ENCODE results near the gene CD2. TPM values are rescaled to one million over a fixed set of nuclear protein-coding genes. Genes with fewer than 3 reads are reported as not detected.

Gene CD2
- total and polyA plus RNA-seq, 2 donors: 1.4 to 2.3 TPM

DNA sequence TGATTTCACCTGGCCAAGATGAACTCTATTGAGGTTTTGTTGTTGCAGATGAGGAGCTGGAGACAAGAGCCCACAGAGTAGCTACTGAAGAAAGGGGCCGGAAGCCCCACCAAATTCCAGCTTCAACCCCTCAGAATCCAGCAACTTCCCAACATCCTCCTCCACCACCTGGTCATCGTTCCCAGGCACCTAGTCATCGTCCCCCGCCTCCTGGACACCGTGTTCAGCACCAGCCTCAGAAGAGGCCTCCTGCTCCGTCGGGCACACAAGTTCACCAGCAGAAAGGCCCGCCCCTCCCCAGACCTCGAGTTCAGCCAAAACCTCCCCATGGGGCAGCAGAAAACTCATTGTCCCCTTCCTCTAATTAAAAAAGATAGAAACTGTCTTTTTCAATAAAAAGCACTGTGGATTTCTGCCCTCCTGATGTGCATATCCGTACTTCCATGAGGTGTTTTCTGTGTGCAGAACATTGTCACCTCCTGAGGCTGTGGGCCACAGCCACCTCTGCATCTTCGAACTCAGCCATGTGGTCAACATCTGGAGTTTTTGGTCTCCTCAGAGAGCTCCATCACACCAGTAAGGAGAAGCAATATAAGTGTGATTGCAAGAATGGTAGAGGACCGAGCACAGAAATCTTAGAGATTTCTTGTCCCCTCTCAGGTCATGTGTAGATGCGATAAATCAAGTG, 14.3 kb downstream of the CD2 start:
- Histone ChIP-seq H3K4me1 (ENCODE audit: insufficient read depth) (no peaks in the 10 kb centered on the region), H3K36me3 (ENCODE audit: insufficient read depth) (no peaks in the 10 kb centered on the region), H3K27ac (ENCODE audit: low read depth) (no peak overlapping the region), H3K4me3 (ENCODE audit: low read depth, low read length) (no peak overlapping the region)
- 86% methylated on average over 13 of the region's 13 CpGs for whole genome bisulfite sequencing
- DNase-seq (ENCODE audit: extremely low spot score): no peak

- Histone ChIP-seq H3K36me3 (ENCODE audit: insufficient read depth) (no peaks in the 10 kb centered on the region), H3K4me3 (ENCODE audit: low read depth, low read length) (no peak overlapping the region), H3K4me1 (ENCODE audit: insufficient read depth) (no peaks in the 10 kb centered on the region), H3K27ac (ENCODE audit: low read depth) (no peak overlapping the region)
- DNase-seq (ENCODE audit: extremely low spot score): no peak
- 78% methylated on average over 6 of the region's 6 CpGs for WGBS
Measured at GRCh38 chr1:116769104-116769452, 14.8 kb downstream of the CD2 start.

- 72% methylated on average over 1 of the region's 1 CpG for WGBS
- Histone ChIP-seq H3K27ac (ENCODE audit: low read depth) (no peak overlapping the region), H3K36me3 (ENCODE audit: insufficient read depth) (no peaks in the 10 kb centered on the region), H3K4me1 (ENCODE audit: insufficient read depth) (no peaks in the 10 kb centered on the region), H3K4me3 (ENCODE audit: low read depth, low read length) (no peak overlapping the region)
- DNase-seq (ENCODE audit: extremely low spot score): no peak
Measured at GRCh38 chr1:116769561-116769977, 15.3 kb downstream of the CD2 start.

DNA sequence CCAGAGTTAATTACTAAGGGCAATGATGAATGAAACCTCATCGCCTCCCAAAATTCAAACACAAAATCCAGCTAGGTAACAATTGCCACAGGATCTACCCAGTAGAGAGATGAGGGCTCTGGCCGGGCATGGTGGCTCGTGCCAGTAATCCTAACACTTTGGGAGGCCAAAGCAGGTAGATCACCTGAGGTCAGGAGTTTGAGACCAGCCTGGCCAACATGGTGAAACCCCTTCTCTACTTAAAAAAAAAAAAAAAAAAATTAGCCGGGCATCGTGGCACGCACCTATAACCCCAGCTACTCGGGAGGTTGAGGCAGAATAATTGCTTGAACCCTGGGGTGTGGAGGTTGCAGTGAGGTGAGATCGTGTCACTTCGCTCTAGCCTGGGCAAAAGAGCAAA, 15.8 kb downstream of the CD2 start:
- no peaks in the 10 kb centered on the region for H3K36me3 ChIP-seq (ENCODE audit: insufficient read depth)
- 86% methylated on average over 9 of the region's 9 CpGs for WGBS
- no peaks in the 10 kb centered on the region for H3K4me1 ChIP-seq (ENCODE audit: insufficient read depth)
- H3K4me3 ChIP-seq (ENCODE audit: low read depth, low read length): no peak overlapping the region
- DNase-seq (ENCODE audit: extremely low spot score): no peak
- H3K27ac ChIP-seq (ENCODE audit: low read depth): no peak overlapping the region

GRCh38 chr1:116770625-116771024, 16.4 kb downstream of the CD2 start:
- Histone ChIP-seq H3K4me3 (ENCODE audit: low read depth, low read length) (no peak overlapping the region), H3K4me1 (ENCODE audit: insufficient read depth) (no peaks in the 10 kb centered on the region), H3K36me3 (ENCODE audit: insufficient read depth) (no peaks in the 10 kb centered on the region), H3K27ac (ENCODE audit: low read depth) (no peak overlapping the region)
- no peak for DNase-seq (ENCODE audit: extremely low spot score)
- 81% methylated on average over 5 of the region's 5 CpGs for WGBS

- DNase-seq (ENCODE audit: extremely low spot score): no peak
- H3K4me1 ChIP-seq (ENCODE audit: insufficient read depth): no peaks in the 10 kb centered on the region
- 91% methylated on average over 2 of the region's 2 CpGs for WGBS
- no peak overlapping the region for H3K27ac ChIP-seq (ENCODE audit: low read depth)
- no peaks in the 10 kb centered on the region for H3K36me3 ChIP-seq (ENCODE audit: insufficient read depth)
- H3K4me3 ChIP-seq (ENCODE audit: low read depth, low read length): no peak overlapping the region
Measured at GRCh38 chr1:116771997-116772647, 17.9 kb downstream of the CD2 start.

GRCh38 chr1:116772648-116773045, 18.4 kb downstream of the CD2 start:
- no peaks in the 10 kb centered on the region for H3K4me1 ChIP-seq (ENCODE audit: insufficient read depth)
- no peak overlapping the region for H3K27ac ChIP-seq (ENCODE audit: low read depth)
- no peaks in the 10 kb centered on the region for H3K36me3 ChIP-seq (ENCODE audit: insufficient read depth)
- no peak overlapping the region for H3K4me3 ChIP-seq (ENCODE audit: low read depth, low read length)
- 46% methylated on average over 1 of the region's 1 CpG for WGBS
- DNase-seq (ENCODE audit: extremely low spot score): no peak

DNA sequence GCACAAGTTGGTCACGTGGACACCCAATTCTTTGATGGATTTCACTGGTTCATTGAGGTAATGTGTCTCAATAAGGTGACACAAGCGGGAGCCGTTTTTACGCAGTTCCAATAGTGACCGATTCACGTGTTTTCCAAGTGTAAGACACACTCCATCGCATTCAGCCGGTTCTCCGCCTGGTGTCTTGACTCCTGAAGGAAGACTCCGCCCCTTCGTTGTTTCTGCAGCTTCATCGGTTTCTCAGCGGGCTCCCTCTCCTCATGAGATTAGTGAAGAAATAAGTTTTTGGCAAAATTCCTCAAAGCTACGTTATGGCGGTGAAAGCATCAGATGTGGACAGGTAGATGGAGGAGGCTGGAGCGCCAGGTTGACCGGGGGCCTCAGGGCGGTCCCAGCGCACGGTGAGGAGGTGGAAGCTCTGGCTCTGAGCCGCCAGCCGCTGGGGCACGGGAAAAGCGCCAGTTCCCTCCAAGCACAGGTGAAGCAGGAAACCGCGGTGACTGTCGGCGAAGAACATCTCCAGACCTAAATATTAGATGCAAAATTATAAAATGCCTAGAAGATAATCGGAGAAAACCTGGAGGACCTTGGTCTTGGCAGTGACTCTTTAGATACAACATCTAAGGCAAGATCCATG, 21.0 kb downstream of the CD2 start:
- 80% methylated on average over 29 of the region's 29 CpGs for WGBS
- Histone ChIP-seq H3K4me1 (ENCODE audit: insufficient read depth) (no peaks in the 10 kb centered on the region), H3K4me3 (ENCODE audit: low read depth, low read length) (no peak overlapping the region), H3K36me3 (ENCODE audit: insufficient read depth) (no peaks in the 10 kb centered on the region), H3K27ac (ENCODE audit: low read depth) (no peak overlapping the region)
- no peak for DNase-seq (ENCODE audit: extremely low spot score)

DNA sequence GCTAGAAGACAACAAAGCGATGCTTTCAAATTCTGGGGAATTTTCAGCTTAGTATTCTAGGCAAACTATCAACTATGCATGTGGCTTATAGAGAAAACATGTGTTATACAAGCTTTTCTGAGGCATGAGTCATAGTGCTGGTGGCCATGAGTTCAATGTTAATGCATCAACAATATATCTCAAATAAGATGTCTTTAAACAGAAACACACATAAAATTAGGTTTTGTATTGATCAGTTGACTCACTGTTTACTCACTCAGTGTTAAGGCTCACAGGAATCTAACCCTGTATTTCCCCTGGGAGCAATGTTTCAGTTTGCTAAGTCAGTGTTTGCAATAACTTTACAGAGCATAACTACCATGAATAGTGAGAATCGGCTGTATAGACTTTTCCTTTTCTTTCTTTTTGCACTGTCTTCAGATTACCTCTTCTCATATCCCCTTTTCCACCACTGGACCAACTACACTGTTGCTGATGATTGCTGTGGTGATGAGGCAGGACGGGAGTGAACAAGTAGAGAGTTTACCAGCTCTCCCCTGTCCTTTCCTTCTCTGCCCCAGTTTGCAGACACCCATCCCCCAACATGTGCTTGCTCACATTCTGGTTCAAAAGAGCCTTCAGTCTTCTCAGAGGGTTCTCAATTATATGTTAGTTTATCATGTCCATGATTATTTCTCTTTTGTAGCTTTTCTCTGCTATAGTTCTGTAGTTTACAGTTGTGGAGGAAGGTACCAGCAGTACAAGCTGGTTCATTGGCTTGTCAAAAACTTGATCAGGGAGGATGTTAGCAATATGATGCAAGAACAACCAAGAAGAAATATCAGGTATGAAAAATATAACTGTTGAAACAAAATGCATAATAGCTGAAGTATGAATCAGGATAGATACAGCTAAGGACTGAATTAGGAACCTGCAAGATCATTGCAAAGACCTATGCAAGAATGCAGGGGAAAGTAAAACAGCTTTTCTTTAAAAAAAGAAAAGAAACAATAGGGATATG, 23.9 kb downstream of the CD2 start:
- Histone ChIP-seq H3K36me3 (ENCODE audit: insufficient read depth) (no peaks in the 10 kb centered on the region), H3K4me3 (ENCODE audit: low read depth, low read length) (no peak overlapping the region), H3K4me1 (ENCODE audit: insufficient read depth) (no peaks in the 10 kb centered on the region), H3K27ac (ENCODE audit: low read depth) (no peak overlapping the region)
- WGBS: 40% methylated on average over 3 of the region's 3 CpGs
- no peak for DNase-seq (ENCODE audit: extremely low spot score)

- Histone ChIP-seq H3K27ac (ENCODE audit: low read depth) (no peak overlapping the region), H3K4me3 (ENCODE audit: low read depth, low read length) (no peak overlapping the region), H3K36me3 (ENCODE audit: insufficient read depth) (no peaks in the 10 kb centered on the region), H3K4me1 (ENCODE audit: insufficient read depth) (no peaks in the 10 kb centered on the region)
- no peak for DNase-seq (ENCODE audit: extremely low spot score)
- 97% methylated on average over 6 of the region's 6 CpGs for WGBS
Measured at GRCh38 chr1:116781034-116781433, 26.8 kb downstream of the CD2 start.

DNA sequence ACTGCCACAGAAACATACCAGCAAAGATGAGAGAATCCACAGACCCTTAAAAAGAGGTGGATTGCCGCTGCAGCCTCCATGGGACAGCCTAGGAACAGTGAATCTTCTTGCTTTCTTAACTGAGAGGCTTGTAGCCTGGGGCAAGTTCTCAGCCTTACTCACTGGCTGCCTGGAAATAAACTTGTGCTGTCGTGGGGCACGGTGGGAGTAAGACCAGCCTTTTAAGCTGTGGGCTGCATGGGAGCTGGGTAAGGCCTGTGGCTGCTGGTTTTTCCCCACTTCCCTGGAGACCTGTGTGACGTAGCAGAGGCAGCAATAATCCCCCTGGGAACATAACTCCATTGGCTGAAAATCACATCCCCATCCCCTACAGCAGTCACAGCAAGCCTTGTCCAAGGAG, 30.8 kb downstream of the CD2 start:
- Histone ChIP-seq H3K27ac (ENCODE audit: low read depth) (no peak overlapping the region), H3K4me3 (ENCODE audit: low read depth, low read length) (no peak overlapping the region), H3K4me1 (ENCODE audit: insufficient read depth) (no peaks in the 10 kb centered on the region), H3K36me3 (ENCODE audit: insufficient read depth) (no peaks in the 10 kb centered on the region)
- 74% methylated on average over 4 of the region's 4 CpGs for WGBS
- no peak for DNase-seq (ENCODE audit: extremely low spot score)

- Histone ChIP-seq H3K4me3 (ENCODE audit: low read depth, low read length) (no peak overlapping the region), H3K36me3 (ENCODE audit: insufficient read depth) (no peaks in the 10 kb centered on the region), H3K4me1 (ENCODE audit: insufficient read depth) (no peaks in the 10 kb centered on the region), H3K27ac (ENCODE audit: low read depth) (no peak overlapping the region)
- no peak for DNase-seq (ENCODE audit: extremely low spot score)
- WGBS: 95% methylated on average over 1 of the region's 1 CpG
Measured at GRCh38 chr1:116786049-116786448, 31.8 kb downstream of the CD2 start.

DNA sequence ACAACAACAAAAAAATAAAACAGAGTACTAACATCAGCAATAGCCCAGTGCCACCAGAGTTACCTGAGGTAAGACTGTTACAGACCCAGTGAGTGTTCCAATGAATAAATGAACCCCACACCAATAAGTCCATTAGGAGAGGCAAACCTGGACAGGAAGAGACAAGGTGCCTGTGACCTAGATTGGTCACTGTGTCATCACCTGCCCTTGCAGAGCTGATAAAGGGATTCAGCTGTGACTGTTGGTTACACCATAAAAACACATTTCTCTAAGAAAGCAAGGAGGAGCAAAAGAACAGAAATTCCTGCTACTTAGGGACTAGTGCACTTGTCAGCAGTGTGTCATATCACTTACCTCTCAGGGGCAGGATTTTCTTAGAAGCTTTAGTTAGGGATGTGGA, 37.5 kb downstream of the CD2 start:
- no peaks in the 10 kb centered on the region for H3K36me3 ChIP-seq (ENCODE audit: insufficient read depth)
- H3K4me1 ChIP-seq (ENCODE audit: insufficient read depth): no peaks in the 10 kb centered on the region
- no peak for DNase-seq (ENCODE audit: extremely low spot score)
- H3K27ac ChIP-seq (ENCODE audit: low read depth): no peak overlapping the region
- H3K4me3 ChIP-seq (ENCODE audit: low read depth, low read length): no peak overlapping the region
